NOMO-1 treated with dmso at 0.1 percent for 144 hours (cell line): ENCODE data around the gene UNC119B.

Source experiments
- DNase-seq: peaks from one replicate; lab custom pipeline; 2025; ENCODE audit not compliant: unreplicated experiment; lab: John Stamatoyannopoulos, UW

The UNC119B gene

DNA sequence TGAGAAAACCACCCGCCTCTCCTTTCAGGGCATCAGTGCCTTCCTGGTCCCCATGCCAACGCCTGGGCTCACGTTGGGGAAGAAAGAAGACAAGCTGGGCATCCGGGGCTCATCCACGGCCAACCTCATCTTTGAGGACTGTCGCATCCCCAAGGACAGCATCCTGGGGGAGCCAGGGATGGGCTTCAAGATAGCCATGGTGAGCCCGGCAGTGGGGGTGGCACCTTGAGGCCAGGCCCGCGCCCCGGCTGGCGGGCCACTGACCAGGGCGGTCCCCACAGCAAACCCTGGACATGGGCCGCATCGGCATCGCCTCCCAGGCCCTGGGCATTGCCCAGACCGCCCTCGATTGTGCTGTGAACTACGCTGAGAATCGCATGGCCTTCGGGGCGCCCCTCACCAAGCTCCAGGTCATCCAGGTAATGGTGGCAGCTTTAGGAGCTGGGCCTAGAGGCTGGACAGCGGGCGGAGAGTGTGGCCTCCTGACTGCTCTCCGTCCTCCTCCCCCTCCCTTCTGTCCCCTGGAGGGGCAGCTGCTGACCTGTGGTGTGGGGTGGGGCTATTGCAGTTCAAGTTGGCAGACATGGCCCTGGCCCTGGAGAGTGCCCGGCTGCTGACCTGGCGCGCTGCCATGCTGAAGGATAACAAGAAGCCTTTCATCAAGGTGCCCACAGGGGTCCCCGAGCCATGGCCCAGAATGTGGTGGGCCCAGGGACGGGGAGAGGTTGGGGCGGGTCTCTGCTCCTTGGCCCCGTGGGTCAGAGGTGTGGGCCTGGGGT is 28.2 kb downstream of the UNC119B start:
- no peak for DNase-seq

DNA sequence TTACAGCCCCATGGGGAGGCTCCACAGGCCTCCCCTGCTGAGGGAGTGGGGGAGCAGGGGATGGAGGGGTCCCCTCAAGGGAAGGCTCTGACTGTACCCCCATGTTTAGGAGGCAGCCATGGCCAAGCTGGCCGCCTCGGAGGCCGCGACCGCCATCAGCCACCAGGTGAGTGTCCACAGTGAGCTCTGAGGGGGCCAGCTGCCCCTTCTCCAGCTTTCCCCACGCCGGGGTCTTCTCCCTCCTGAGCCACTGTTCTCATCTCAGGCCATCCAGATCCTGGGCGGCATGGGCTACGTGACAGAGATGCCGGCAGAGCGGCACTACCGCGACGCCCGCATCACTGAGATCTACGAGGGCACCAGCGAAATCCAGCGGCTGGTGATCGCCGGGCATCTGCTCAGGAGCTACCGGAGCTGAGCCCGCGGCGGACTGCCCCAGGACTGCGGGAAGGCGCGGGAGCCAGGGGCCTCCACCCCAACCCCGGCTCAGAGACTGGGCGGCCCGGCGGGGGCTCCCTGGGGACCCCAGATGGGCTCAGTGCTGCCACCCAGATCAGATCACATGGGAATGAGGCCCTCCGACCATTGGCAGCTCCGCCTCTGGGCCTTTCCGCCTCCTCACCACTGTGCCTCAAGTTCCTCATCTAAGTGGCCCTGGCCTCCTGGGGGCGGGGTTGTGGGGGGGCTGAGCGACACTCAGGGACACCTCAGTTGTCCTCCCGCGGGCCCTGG is 28.9 kb downstream of the UNC119B start:
- no peak for DNase-seq

DNA sequence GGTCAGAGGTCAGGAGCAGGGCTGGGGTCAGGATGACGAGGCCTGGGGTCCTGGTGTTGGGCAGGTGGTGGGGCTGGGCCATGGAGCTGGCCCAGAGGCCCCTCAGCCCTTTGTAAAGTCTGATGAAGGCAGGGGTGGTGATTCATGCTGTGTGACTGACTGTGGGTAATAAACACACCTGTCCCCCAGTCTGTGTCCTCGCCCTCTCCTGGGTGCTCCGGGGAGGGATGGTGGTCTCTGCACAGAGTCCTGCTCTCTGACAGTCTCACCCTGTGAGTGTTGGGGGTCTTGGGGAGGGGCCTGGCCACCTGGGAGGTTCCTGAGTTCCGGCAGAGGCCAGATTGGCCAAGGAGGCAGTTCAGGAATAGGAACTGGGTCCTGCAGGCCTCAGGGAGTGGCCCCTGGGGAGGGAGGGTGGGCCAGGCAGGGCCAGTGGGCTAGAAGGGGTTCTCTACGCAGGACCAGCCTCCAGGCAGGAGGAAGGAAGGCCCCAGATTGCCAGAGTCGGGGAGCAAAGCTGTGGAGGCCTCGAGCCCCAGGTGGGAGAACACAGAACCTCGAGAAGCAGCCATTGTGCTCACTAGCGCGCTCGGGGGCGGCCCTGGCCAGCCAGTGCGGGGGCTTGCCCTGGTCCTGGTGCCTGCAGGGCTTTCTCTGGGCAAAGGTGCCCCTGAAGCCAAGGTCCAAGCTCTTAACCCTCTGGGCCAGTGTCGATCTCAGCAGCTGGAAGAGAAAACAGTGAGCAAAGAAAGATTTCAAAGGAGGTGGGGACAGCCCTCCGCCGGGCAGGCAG is 29.8 kb downstream of the UNC119B start:
- no peak for DNase-seq

DNA sequence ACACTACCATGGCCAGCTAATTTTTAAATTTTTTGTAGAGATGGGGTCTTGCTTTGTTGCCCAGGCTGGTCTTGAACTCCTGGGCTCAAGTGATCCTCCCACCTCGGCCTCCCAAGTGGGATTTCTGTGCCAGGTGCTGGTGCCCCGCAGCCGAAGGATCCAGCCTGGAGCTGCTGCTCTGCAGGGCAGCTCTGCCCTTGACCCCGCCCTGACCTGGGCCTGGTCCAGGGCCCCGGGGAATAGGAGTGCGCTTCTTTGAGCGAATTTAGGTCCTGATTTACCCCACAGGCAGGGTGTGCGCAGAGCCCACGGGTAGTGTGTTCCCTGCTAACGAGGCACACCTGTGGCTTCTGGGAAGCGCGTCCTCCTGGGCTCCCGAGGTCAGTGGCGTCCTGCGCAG is 30.6 kb downstream of the UNC119B start:
- DNase-seq, result no peak

DNA sequence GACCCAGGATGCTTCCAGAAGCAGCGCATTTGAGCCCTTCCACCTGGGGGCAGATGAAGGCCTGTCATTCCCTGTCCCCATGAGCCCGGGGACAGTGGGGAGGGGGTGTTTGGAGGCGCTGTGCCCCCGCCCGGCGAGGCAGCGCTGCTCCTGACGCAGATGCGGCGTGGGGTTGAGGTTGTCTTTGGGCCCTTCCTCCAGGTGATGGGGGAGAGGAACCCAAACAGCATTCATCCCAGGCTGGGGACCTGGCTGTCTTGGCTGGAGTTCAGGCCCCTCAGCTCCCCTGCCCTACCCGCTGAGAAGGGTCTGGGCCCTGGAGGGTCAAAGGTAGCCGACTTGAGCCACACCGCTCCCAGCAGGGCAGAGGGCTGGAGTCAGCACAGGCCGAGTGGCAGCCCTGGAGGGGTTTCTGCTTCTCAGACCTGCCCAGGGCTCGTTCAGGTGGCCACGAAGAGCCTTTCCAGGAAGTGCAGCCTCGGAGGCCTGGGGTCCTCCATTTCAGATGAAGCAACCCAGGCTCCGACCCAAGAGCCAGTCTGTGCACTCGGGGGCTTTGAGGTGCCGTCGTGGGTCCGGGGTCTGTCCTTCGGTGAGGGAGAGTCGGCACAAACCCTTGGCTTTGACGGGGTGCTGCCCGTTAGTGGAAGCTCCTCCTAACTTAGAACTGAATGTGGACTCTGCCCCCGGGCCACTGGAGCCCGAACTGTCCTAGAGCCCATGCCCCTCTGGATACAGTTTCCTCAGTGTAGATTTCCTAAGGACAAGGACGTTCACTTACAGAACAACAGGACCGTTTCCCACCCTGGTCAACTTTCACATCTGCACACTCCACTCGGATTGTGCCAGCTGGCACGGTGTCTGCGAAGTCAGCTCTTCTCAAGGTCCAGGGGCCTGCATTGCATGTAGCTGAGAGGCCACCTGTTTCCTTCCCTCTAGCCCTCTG is 31.5 kb downstream of the UNC119B start:
- no peak for DNase-seq

DNA sequence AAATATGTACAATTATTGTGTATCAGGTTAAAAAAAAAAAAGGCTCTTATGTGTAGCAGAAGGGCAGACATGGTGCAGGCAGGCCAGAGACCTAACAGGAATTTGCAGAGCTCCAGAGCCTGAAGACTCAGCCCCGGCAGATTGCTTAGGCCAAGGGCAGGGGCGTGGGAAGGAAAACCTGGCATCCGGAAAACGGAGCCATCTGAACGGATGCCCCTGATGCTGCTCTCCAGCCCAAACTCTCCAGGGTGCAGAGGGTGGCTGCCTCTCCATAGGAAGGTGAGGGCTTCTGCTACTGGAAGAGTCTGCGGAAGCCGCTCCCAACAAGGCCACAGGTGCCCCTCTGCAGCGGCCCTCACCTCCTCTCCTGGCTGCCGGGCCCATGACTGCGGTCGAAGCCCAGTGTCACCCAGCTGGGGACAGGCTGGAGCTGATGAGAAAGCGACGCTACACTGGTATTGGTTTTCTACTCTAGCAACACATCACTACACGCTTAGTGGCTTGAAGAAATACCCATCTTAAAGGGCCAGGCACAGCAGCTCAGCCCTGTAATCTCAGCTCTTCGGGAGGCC is 34.8 kb downstream of the UNC119B start:
- DNase-seq, result no peak

DNA sequence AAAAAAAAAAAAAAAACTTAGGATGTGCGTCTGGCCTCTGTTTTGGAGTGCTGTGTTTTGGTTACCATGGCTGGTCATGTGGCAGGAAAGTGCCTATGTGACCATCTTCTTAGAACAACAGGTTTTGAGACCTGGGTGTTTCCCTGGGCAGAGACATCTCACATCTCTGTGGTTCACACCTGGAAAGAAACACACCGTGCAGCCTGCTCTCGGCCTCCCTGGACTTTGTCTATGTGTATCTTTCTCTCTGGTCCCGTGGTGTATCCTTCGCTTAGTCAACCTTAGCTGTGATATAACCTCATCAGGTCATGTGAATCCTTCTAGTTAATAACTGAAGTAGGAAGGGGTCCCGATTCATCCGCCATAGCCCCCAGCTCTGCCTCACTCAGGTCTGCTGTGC is 38.0 kb downstream of the UNC119B start:
- no peak for DNase-seq

DNA sequence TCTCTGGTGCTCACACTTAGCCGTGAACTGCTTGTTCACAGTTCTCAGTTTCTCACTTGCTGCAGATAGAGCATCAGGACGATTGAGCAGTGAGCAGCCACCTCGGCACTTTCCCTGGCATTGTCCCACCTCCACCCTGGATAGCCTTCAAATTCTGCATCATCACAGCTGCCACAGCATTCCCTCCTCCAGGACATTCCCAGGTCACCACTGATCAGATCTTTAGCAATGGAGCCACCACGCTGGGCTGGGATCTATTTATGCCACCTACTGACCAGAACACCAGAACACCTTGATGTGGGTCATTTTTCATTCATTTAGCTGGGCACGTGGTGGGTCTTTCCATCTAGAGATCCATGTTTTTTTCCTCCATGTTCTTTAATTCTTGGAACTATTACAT is 39.0 kb downstream of the UNC119B start:
- DNase-seq, result no peak

DNA sequence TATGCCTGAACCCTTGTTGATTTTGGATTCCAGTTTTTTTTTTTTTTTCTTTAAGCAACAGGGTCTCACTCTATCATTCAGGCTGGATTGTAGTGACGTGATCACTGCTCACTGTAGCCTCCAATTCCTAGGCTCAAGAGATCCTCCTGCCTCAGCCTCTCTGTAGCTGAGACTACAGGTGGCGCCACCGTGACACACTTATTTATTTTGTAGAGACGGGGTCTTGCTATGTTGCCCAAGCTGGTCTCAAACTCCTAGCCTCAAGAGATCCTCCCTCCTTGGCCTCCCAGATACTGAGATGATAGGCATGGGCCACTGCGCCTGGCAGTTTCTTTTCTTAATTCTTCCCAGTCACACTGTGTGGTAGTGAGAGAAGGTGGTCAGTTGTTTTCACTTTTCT is 40.5 kb downstream of the UNC119B start:
- no peak for DNase-seq

DNA sequence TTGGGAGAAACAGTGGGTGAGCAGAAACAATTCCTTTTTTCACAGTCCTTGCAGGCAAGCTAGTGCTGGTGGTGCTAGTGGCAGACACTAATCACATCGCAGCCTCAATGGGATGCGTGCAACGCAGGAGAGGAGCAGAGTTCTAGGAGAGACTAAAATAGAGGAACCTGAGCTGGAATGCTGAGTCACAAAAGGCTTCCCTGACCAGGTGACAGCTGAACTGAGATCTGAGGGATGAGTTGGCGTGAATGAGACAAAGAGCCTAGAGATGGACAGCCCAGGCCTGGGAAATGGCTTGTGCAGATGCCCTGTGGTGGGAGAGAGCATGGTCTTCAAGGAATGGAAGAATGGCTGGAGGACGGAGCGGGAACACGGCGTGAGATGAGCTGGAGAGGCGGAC is 41.1 kb downstream of the UNC119B start:
- DNase-seq, result no peak

DNA sequence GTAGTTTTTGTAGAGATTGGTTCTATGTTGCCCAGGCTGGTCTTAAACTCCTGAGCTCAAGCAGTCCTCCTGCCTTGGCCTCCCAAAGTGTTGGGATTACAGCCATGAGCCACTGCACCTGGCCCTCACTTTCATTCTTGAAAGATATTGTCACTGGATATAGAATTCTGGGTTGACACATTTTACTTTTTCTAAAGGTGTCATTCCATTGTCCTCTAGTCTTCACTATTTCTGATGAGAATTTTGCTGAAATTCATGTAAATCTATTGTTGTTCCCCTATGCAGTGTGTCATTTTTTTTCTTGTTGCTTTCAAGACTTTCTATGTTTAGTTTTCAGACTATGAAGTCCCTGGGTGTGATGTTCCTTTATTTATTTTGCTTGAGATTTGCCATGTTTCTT is 44.5 kb downstream of the UNC119B start:
- no peak for DNase-seq

DNA sequence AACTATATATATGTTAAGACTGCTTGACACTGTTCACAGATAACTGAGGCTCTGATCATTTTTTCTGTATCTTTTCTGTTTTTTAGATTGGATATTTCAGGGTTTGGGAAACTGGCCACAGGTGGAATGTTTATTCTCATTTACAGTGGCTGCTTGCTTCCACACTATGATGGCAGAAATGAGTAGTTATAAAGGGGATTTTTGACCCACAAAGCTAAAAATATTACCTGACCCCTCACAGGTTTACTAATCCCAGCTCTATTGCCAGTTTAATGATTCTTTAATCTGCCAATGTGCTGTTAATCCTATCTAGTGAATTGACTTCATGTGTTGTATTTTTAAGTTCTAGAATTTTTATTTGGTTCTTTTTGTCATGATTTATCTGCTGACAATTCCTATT is 45.0 kb downstream of the UNC119B start:
- DNase-seq, result no peak

DNA sequence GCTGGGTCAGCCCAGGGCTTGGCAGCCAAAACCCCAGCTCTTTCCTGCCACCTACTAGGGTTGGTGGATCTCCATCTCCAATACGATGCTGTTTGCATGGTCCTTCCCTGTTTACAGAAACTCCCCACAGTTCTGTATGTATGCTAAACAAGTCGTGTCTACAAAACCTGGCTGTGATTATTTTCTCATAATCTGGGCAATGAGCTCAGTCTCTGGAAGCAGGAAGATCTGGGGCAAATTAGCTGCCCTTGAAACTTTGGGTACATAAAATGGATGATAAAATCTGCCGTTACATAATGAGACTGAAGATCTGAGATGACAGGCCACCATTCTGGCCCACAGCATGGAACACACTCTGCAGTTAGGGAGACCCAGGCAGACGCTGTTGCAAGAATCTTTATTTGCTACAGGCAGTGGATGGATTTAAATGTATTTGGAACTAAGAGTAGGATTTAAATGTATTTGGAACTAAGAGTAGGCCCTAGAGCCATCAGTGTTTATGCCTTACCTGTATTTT is 47.0 kb downstream of the UNC119B start:
- DNase-seq, result no peak

DNA sequence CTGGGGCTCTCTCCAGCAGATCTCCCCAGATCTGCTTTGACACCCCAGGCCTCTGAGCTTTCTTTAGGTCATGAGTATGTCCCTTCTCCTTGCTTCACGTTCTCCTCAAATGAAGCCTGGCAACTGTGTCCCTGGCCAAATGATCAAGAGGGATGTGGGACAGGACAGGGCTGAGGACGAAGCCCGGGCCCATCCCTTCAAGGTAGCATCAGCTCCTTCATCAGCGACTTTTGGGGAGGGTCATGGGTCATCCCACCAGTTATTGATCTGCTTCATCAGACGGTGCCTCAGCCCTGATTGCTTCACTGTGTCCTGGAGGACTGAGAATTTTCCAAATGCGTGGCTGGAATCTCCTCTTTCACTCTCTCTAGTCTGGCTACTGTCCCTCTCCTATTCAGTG is 47.7 kb downstream of the UNC119B start:
- no peak for DNase-seq

DNA sequence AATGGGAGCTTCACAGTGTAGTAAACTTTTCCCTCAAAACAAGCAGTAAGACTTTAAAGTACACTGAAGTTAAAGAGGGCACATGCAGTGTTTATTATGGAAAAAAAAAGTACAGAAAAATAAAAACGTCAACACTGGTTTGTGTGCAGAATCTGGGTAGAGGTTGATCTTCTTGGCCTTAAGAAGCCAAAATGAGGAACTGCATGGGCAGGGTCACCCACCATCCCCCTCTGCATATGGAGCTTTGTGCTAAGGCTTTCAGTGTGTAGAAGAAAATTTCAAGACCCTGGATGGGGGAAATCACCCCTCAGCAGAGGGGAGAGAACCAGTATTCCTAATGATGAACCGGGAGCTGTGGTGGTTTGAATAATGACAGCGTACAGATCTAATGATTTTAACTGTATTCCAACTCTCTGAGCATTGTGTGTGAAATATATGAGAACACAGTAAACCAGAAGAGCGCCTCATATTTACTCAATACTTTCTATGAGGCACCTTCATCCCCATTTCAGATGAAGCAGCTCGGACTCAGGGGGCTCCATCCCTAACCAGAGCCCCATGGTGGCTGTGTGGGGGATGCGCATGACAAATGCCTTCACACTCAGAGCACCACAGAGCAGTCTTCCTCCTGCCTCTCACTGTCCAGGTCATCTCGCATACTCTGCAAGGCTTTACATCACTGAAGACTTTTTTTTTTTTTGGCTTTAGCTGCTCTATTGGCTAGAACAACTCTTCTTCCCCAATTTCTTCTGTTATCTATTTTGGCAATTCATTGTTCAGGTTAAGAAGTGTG is 48.7 kb downstream of the UNC119B start:
- no peak for DNase-seq

DNA sequence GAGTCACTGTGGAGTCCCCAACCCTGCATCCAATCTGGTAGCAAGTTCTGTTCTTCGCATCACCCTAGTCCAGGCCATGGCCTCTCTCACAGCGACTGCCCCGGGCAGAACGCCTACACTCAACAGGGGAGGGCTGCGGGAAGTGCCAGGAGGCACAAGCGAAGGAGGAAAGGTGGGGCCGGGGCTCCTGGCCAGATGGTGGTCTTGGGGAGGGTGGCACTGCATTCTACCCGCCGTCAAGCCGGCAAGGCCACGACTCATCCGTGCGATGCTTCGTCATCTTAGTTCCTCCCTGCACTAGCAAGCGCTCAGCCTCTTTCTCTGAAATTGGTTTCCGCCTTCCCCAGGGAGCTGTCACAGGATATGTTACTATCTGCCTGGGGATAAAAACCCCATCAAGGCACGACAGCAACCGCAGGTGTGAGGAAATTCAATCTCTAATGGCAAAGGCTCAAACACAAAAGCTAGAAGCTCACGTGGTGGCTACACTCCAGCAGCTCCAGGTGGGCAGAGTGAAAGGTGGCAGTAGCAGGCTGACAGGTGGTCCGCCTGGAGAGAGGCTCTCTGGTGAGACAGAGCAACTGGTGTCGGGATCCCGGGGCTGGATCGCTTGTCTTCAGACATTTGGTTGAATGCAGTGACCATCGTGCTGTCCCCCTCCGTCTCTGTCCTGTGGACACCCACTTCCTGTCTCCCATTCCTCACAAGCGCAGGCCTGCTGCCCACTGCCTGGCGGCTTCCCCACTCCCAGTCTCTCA is 49.5 kb downstream of the UNC119B start:
- DNase-seq, result no peak

DNA sequence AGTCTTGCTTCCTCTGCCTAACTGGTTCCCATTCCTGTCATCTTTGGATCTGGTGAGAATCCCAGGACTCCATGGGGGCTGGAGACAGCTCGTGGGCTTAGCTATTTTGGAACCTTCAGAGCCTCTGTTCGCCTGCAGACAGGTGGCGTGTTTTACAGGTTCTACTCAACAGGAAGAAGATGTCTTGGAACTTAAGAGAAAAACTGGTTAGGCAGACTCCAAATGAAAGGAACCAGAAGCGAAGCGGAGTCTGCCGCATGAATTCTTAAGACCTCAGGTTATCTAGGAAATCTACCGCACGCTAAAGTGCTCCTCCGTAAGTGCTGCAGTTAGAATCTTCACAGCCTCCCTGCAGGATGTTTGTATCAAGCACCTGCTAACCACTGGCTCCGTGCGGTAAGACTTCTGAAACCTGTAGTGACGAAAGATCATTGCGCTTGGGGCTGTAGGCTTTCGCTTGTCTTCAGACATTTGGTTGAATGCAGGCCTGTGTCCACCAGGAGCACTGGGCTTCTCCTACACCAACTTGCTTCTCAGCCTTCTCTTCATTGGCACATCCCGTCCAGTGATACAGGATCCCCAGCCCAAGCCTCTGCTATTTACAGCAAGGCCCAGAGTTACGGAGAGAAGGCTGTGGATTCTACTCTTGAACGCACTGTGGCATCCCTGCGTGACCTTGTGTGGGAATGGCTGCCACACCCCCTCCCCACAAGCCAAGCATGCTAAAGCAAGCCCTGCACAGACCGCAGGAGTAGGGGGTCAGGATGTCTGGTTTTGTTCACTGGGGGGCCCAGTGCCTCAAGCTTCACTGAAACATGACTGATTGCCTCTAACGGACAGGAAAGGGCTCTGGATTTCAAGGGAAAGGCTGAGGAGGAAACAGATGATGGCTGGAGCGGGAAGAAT is 50.3 kb downstream of the UNC119B start:
- DNase-seq, result no peak

DNA sequence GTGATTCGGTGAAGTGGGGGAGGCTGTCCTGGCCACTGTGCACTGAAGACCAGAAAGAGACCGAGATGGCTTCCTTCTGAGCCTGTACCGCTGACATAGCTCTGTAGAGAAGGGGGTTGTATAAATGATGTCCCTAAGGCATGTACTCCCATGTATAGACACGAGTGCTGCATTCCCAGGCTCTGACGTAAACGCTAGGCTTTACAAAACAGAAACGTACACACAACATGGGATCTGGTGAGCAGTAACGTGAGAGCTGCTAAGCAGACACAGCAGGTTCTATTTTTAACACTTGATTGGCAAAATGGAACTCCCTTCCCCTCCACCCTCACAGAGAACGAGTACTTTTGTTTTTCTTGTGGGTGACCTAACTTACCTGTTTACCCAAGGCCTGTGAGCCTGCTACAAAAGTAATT is 51.3 kb downstream of the UNC119B start:
- no peak for DNase-seq
